Epithelial cell of proximal tubule (primary cell): Measurements from ENCODE around the gene LIN9. TPM values are rescaled to one million over a fixed set of nuclear protein-coding genes. Genes with fewer than 3 reads are reported as not detected.
"Not testable (repeated sequence)": the region's sequence is repeated elsewhere in the genome, so short reads cannot be mapped to it uniquely, and the experiment has no call there.

Experiments
- DNase-seq: peaks from one replicate; pipeline ENCODE4 v3.0.0-alpha.2; 2011; ENCODE audit warnings: low read depth
- H3K4me3 ChIP-seq: 2 replicates; pipeline ENCODE4 v1.5.1; 2011; ENCODE audit warnings: low read depth, mild to moderate bottlenecking, low read length
- CTCF ChIP-seq: conservative IDR thresholded peaks from 2 replicates; pipeline ENCODE4 v1.5.1; 2012; ENCODE audit warnings: low read depth, mild to moderate bottlenecking, low read length
- total RNA-seq: library from RNA; depleted of rRNA; stranded (reverse); fragments of >200 nt; gene quantifications from 2 replicates; pipeline ENCODE4 v1.2.3, GENCODE V29; 2015

Gene LIN9
- total RNA-seq, 1 donor from 2014 or later: 5.5 TPM

GRCh38 chr1:226209307-226210059 lies 99.5 kb downstream of the LIN9 start:
- no peak overlapping the region for H3K4me3 ChIP-seq
- DNase-seq: no peak
- TF ChIP-seq CTCF: no peak

GRCh38 chr1:226207048-226207447 lies 101.9 kb downstream of the LIN9 start:
- H3K4me3 ChIP-seq: no peak overlapping the region
- no peak for TF ChIP-seq CTCF
- no peak for DNase-seq

- TF ChIP-seq CTCF: no peak
- H3K4me3 ChIP-seq: no peak overlapping the region
- no peak for DNase-seq
These were observed 104.8 kb downstream of the LIN9 start for GRCh38 chr1:226204198-226204597.

GRCh38 chr1:226203655-226204054 lies 105.3 kb downstream of the LIN9 start:
- DNase-seq: no peak
- no peak overlapping the region for H3K4me3 ChIP-seq
- TF ChIP-seq CTCF: no peak

GRCh38 chr1:226203240-226203639 lies 105.7 kb downstream of the LIN9 start:
- H3K4me3 ChIP-seq: no peak overlapping the region
- TF ChIP-seq CTCF: no peak
- no peak for DNase-seq

- not testable (repeated sequence) for H3K4me3 ChIP-seq, DNase-seq
These were observed 106.3 kb downstream of the LIN9 start for GRCh38 chr1:226202666-226203065.

- DNase-seq: no peak
- no peak for TF ChIP-seq CTCF
- H3K4me3 ChIP-seq: no peak overlapping the region
These were observed 106.7 kb downstream of the LIN9 start for GRCh38 chr1:226202246-226202645.
